Karpas-422 (cell line): Measurements from ENCODE around the gene SYNE1. TPM values are rescaled to one million over a fixed set of nuclear protein-coding genes. Genes with fewer than 3 reads are reported as not detected.
A peak's percentile ranks its signal among the peaks of the same experiment; 100 is the strongest.

Experiments used
- DNase-seq: peaks from one replicate; pipeline ENCODE4 v3.0.0-alpha.2; 2015
- H2AFZ ChIP-seq: fragments of 200-600 bp; sonication (generic); 2 replicates; pipeline ENCODE4 v1.6.1; 2014; ENCODE audit warnings: antibody characterized with exemption, low read length, mixed read lengths
- H3K27ac ChIP-seq: fragments of 200-600 bp; sonication (generic); 2 replicates; pipeline ENCODE4 v1.5.1; 2014; ENCODE audit warnings: mild to moderate bottlenecking, low read length, moderate library complexity
- H3K27me3 ChIP-seq: fragments of 200-600 bp; sonication (generic); 2 replicates; pipeline ENCODE4 v1.6.1; 2014; ENCODE audit warnings: low read length, mixed read lengths
- H3K36me3 ChIP-seq: fragments of 200-600 bp; sonication (generic); 2 replicates; pipeline ENCODE4 v1.6.1; 2014; ENCODE audit warnings: low read length, mixed read lengths; ENCODE audit not compliant: insufficient read depth
- H3K4me1 ChIP-seq: fragments of 200-600 bp; sonication (generic); 2 replicates; pipeline ENCODE4 v1.6.1; 2014; ENCODE audit warnings: mild to moderate bottlenecking, low read length, mixed read lengths
- H3K4me2 ChIP-seq: fragments of 200-600 bp; sonication (generic); 2 replicates; pipeline ENCODE4 v1.6.1; 2014; ENCODE audit warnings: low read length, low read depth, mild to moderate bottlenecking; ENCODE audit not compliant: poor library complexity, severe bottlenecking
- H3K4me3 ChIP-seq: fragments of 200-600 bp; sonication (generic); 2 replicates; pipeline ENCODE4 v1.5.1; 2014; ENCODE audit warnings: mild to moderate bottlenecking, antibody characterized with exemption, low read length, mixed read lengths
- H3K79me2 ChIP-seq: fragments of 200-600 bp; sonication (generic); 2 replicates; pipeline ENCODE4 v1.6.1; 2014; ENCODE audit warnings: mild to moderate bottlenecking, low read length, mixed read lengths
- H3K9ac ChIP-seq: fragments of 200-600 bp; sonication (generic); 2 replicates; pipeline ENCODE4 v1.6.0; 2014; ENCODE audit warnings: low read length
- H3K9me2 ChIP-seq: fragments of 200-600 bp; sonication (generic), shearing (Covaris generic); replicated peaks from 2 replicates; pipeline ENCODE4 v1.6.0; 2014; ENCODE audit warnings: mild to moderate bottlenecking, low read length, moderate library complexity; ENCODE audit not compliant: insufficient read depth
- H3K9me3 ChIP-seq: fragments of 300-700, 200-600 bp; sonication (generic); 2 replicates; pipeline ENCODE4 v1.6.1; 2014; ENCODE audit warnings: low read length, mixed read lengths
- H4K20me1 ChIP-seq: fragments of 200-600 bp; sonication (generic); 2 replicates; pipeline ENCODE4 v1.6.1; 2014; ENCODE audit warnings: mild to moderate bottlenecking, antibody characterized with exemption, low read length, low read depth; ENCODE audit not compliant: insufficient read depth
- total RNA-seq: library from RNA; depleted of rRNA; stranded (reverse); fragments of >200 nt; shearing (Covaris generic); gene quantifications from 2 replicates; pipeline ENCODE4 v1.2.3, GENCODE V29; 2014; ENCODE audit warnings: low replicate concordance

SYNE1 gene
- total RNA-seq, 1 experiment from 2014 or later, result 137 TPM

GRCh38 chr6:152130441-152130840, 506.7 kb downstream of the SYNE1 start:
- Histone ChIP-seq H3K9ac (no peak overlapping the region), H3K4me2 (no peak overlapping the region), H3K36me3 (peaks cover 44% of the 10 kb centered on the region; the same call in 1 of the 2 replicates)

GRCh38 chr6:152129691-152130151, 507.4 kb downstream of the SYNE1 start:
- Histone ChIP-seq H3K4me1 (no peaks in the 10 kb centered on the region), H3K79me2 (no peaks in the 10 kb centered on the region), H3K9me2 (no peaks in the 10 kb centered on the region), H3K27me3 (no peaks in the 10 kb centered on the region), H4K20me1 (no peaks in the 10 kb centered on the region), H3K9me3 (no peaks in the 10 kb centered on the region), H2AFZ (no peak overlapping the region), H3K4me2 (no peak overlapping the region), H3K9ac (no peak overlapping the region), H3K27ac (no peak overlapping the region), H3K36me3 (peaks cover 37% of the 10 kb centered on the region; the same call in 1 of the 2 replicates), H3K4me3 (no peak overlapping the region)
- no peak for DNase-seq

More at GRCh38 chr6:152130441-152130840, 506.7 kb downstream of the SYNE1 start:
- Histone ChIP-seq H3K27me3 (no peaks in the 10 kb centered on the region), H3K4me3 (no peak overlapping the region), H3K9me3 (no peaks in the 10 kb centered on the region), H3K4me1 (no peaks in the 10 kb centered on the region), H4K20me1 (no peaks in the 10 kb centered on the region), H2AFZ (no peak overlapping the region), H3K9me2 (no peaks in the 10 kb centered on the region), H3K27ac (no peak overlapping the region), H3K79me2 (no peaks in the 10 kb centered on the region)
- DNase-seq, result no peak

DNA sequence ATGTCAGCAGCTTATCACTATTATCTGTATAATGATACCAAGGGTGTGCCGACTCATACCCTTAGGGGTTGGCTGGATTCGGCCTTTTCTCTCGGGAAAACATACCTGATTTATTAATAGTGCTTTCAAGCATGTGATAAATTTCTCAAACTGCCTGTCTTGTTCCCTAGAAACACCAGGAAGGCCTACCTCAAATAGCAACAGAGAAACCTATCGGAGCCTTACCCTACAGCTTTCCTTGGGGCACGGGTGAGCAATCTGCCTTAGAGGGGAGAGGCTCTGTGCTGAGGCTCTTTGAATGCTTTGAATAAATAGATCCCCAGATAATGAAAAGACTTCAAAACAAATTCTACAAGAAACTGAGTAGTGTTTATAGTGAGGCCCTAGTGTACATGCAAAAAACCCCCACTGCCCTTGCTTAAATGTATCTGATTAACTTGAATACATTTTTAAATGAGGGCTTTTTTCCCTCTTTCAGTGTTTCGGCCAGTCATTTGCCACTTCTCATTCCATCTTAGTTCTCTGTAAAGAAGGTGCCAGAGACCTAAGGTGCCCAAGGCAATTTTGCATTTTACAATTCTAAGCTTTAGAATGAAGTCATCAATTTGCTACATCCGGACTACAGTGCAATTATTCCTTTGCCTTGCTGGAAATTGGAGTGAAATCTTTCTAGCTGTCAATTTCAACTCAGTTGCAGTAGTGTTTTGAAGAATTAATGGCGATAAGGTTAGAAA, 509.6 kb downstream of the SYNE1 start:
- Histone ChIP-seq H3K27me3 (no peaks in the 10 kb centered on the region), H3K4me3 (no peak overlapping the region), H3K36me3 (peaks cover 33% of the 10 kb centered on the region; the same call in 1 of the 2 replicates), H3K9me3 (no peaks in the 10 kb centered on the region), H2AFZ (no peak overlapping the region), H4K20me1 (no peaks in the 10 kb centered on the region), H3K27ac (no peak overlapping the region), H3K4me1 (no peaks in the 10 kb centered on the region), H3K9me2 (no peaks in the 10 kb centered on the region), H3K79me2 (no peaks in the 10 kb centered on the region), H3K4me2 (no peak overlapping the region), H3K9ac (no peak overlapping the region)
- no peak for DNase-seq

DNA sequence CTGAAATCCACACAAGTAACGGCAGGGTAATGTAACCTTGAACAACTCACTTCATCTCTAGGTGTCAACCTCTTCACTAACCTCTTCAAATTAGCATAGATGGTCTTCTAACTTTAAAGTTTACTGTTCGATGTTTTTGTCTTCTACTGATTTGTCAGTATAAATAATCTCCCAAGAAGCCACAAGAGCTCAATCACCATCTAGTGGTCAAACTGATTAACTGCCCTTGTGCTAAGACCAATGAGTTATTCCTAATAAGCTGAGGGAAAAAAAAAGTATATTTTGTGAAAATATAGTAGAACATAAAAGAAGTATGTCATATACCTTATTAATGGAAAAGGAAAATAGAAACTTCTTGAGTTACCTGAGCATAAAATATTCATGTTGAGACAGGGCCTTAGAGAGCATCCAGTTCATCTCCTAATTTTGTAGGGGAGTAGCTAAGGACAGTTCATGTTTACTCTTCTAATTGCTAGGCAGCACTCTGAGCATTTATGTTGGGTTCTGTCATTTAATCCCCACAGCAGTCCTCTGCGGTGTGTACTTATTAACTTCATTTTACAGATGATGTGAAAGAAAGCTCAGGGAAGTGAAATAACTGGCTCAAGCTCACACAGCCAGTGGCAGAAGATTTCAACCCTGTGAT, 512.6 kb downstream of the SYNE1 start:
- H3K27ac ChIP-seq, result no peak overlapping the region
- no peak overlapping the region for H3K4me3 ChIP-seq
- no peaks in the 10 kb centered on the region for H3K27me3 ChIP-seq
- peak; percentile 80 for DNase-seq
- no peaks in the 10 kb centered on the region for H3K9me2 ChIP-seq
- H2AFZ ChIP-seq, result no peak overlapping the region
- H3K9ac ChIP-seq, result no peak overlapping the region
- H3K79me2 ChIP-seq, result no peaks in the 10 kb centered on the region
- H3K9me3 ChIP-seq, result no peaks in the 10 kb centered on the region
- peaks cover 35% of the 10 kb centered on the region; the same call in 1 of the 2 replicates for H3K36me3 ChIP-seq
- no peaks in the 10 kb centered on the region for H4K20me1 ChIP-seq
- no peak overlapping the region for H3K4me2 ChIP-seq
- no peaks in the 10 kb centered on the region for H3K4me1 ChIP-seq

GRCh38 chr6:152123076-152123475, 514.1 kb downstream of the SYNE1 start:
- Histone ChIP-seq H3K9me2 (no peaks in the 10 kb centered on the region), H3K79me2 (no peaks in the 10 kb centered on the region), H3K27ac (no peak overlapping the region), H3K36me3 (peaks cover 36% of the 10 kb centered on the region; the same call in 1 of the 2 replicates), H3K4me3 (no peak overlapping the region), H3K9ac (no peak overlapping the region), H3K4me2 (no peak overlapping the region), H3K9me3 (no peaks in the 10 kb centered on the region), H3K27me3 (no peaks in the 10 kb centered on the region), H4K20me1 (no peaks in the 10 kb centered on the region), H2AFZ (no peak overlapping the region), H3K4me1 (no peaks in the 10 kb centered on the region)
- DNase-seq, result no peak

- Histone ChIP-seq H3K79me2 (no peaks in the 10 kb centered on the region), H3K9ac (no peak overlapping the region), H3K27ac (no peak overlapping the region), H3K9me2 (no peaks in the 10 kb centered on the region), H3K4me3 (no peak overlapping the region), H3K4me2 (no peak overlapping the region), H3K9me3 (no peaks in the 10 kb centered on the region), H3K4me1 (no peaks in the 10 kb centered on the region), H3K36me3 (peaks cover 32% of the 10 kb centered on the region; the same call in 1 of the 2 replicates), H4K20me1 (no peaks in the 10 kb centered on the region), H2AFZ (no peak overlapping the region), H3K27me3 (no peaks in the 10 kb centered on the region)
- DNase-seq, result no peak
These were observed 514.7 kb downstream of the SYNE1 start for GRCh38 chr6:152122434-152122833.

DNA sequence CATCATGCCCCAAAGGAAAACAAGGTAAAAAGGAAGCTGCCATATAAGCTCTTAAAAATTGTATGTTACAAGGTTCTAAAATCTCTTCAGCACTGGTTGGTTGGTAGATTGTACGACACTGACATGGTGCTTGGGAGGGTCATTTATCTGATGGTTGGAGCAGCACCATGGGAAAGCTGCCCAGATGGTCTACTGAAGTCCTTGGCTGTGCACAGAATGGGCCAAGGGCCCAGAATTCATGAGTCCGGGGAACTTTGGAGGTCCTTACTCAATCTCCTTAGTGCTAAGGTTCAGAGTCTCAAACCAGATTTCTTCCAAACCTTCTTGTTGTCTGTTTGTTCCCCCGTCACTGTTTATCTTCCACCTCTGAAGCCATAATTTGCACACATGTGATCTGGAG, 515.3 kb downstream of the SYNE1 start:
- Histone ChIP-seq H3K4me1 (no peaks in the 10 kb centered on the region), H3K9ac (no peak overlapping the region), H3K4me2 (no peak overlapping the region), H3K27me3 (no peaks in the 10 kb centered on the region), H3K9me2 (no peaks in the 10 kb centered on the region), H4K20me1 (no peaks in the 10 kb centered on the region), H2AFZ (no peak overlapping the region), H3K9me3 (no peaks in the 10 kb centered on the region), H3K36me3 (peaks cover 32% of the 10 kb centered on the region; the same call in 1 of the 2 replicates), H3K79me2 (no peaks in the 10 kb centered on the region), H3K4me3 (no peak overlapping the region), H3K27ac (no peak overlapping the region)
- DNase-seq, result no peak

DNA sequence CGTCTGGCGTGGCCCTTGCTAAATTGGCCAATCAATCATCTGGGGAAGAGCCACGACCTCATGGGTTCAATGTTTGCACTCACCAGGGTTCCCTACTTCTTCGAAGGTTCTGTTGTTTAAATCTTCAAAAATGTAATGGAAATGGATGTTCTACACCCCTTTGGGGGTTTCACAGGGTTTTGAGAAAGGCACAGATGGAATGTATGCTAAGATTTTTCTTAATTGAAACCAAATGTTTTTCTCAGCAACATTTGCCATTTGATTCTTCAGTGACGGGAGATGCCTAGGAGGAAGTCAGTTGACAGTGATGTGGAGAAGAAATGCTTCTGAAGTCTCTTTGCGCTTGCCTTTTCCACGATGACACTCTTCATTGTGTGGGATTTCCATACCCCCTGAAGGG, 517.3 kb downstream of the SYNE1 start:
- H3K36me3 ChIP-seq, result peaks cover 32% of the 10 kb centered on the region; the same call in 1 of the 2 replicates

More for the DNA sequence above, 517.3 kb downstream of the SYNE1 start:
- peaks cover 14% of the 10 kb centered on the region for H3K4me1 ChIP-seq
- no peak overlapping the region for H3K4me2 ChIP-seq
- H3K9me3 ChIP-seq, result no peaks in the 10 kb centered on the region
- H3K9me2 ChIP-seq, result no peaks in the 10 kb centered on the region
- no peaks in the 10 kb centered on the region for H3K79me2 ChIP-seq
- DNase-seq, result no peak
- H3K9ac ChIP-seq, result no peak overlapping the region
- H3K4me3 ChIP-seq, result no peak overlapping the region
- no peak overlapping the region for H2AFZ ChIP-seq
- H3K27me3 ChIP-seq, result no peaks in the 10 kb centered on the region
- H3K27ac ChIP-seq, result no peak overlapping the region
- H4K20me1 ChIP-seq, result no peaks in the 10 kb centered on the region
